Esophagus squamous epithelium (tissue), 4 donors: Measurements from ENCODE around the gene TEX264.

Experiments
- CTCF ChIP-seq, 6 experiments: fragments of 450-650 bp in 4 of 6; fragments of 200-600 bp in 2 of 6; sonication (generic) in 2 of 6; IDR thresholded peaks; one replicate each; pipeline ENCODE4 v1.5.1; 2016 to 2019; ENCODE audit warnings: antibody characterized with exemption in 6 of 6, mild to moderate bottlenecking in 4 of 6, moderate library complexity in 4 of 6
- POLR2A ChIP-seq, 4 donors: fragments of 450-650 bp; IDR thresholded peaks; one replicate each; pipeline ENCODE4 v1.6.1; 2017; ENCODE audit warnings: antibody characterized with exemption in 4 of 4, mild to moderate bottlenecking in 4 of 4, moderate library complexity in 3 of 4

GRCh38 chr3:51622868-51623267, 48.2 kb upstream of the TEX264 start:
- no peak for TF ChIP-seq POLR2A (IDR thresholded peaks at IDR 0.05)
- TF ChIP-seq CTCF (IDR thresholded peaks at IDR 0.05), result no peak
